CD4-positive, alpha-beta T cell (primary cell): ENCODE measurements around the gene DYNLT2B. TPM values are rescaled to one million over a fixed set of nuclear protein-coding genes. Genes with fewer than 3 reads are reported as not detected.
A peak's percentile ranks its signal among the peaks of the same experiment; 100 is the strongest.
"Not testable (repeated sequence)": the region's sequence is repeated elsewhere in the genome, so short reads cannot be mapped to it uniquely, and the experiment has no call there.

Source experiments
- ATAC-seq: fragments of 200-7000 bp; cut with Tn5 transposase; one replicate; pipeline ENCODE4 v1.10.0; 2022; ENCODE audit warnings: mild to moderate bottlenecking; ENCODE audit not compliant: poor library complexity
- CTCF ChIA-PET: fragments of 350-600 bp; sonication (Branson Sonifier 250); formaldehyde crosslinking; loops from one replicate; lab custom pipeline; 2021; ENCODE audit warnings: antibody characterized with exemption, inconsistent platforms; lab: Charles Lee
- POLR2A ChIA-PET: fragments of 350-600 bp; sonication (Branson Sonifier 250); formaldehyde crosslinking; loops from one replicate; lab custom pipeline; 2021; ENCODE audit warnings: antibody characterized with exemption, inconsistent platforms; lab: Charles Lee
- DNase-seq, 14 experiments: peaks; one replicate each; pipeline ENCODE4 v3.0.0-alpha.2; 2013 to 2020; ENCODE audit warnings: mixed read lengths in 2 of 14
- H3K27ac ChIP-seq, 2 donors: one replicate each; pipeline versions ENCODE4 v1.5.1 to v1.7.0; 2013; ENCODE audit warnings: low read length in 2 of 2, low read depth in 1 of 2, mild to moderate bottlenecking in 1 of 2
- H3K27me3 ChIP-seq, 2 experiments: 1 replicate in 1 of 2; 2 replicates in 1 of 2; pipeline versions ENCODE4 v1.6.1 to v1.7.0; 2013; ENCODE audit warnings: low read length in 2 of 2, control low read depth in 1 of 2, mild to moderate bottlenecking in 1 of 2, moderate library complexity in 1 of 2; ENCODE audit not compliant: insufficient read depth in 2 of 2, control insufficient read depth in 1 of 2
- H3K36me3 ChIP-seq: one replicate; pipeline ENCODE4 v1.6.1; 2013; ENCODE audit warnings: low read length, control low read depth; ENCODE audit not compliant: insufficient read depth
- H3K4me1 ChIP-seq: one replicate; pipeline ENCODE4 v1.6.1; 2013; ENCODE audit warnings: low read length, control low read depth; ENCODE audit not compliant: insufficient read depth
- H3K4me3 ChIP-seq: one replicate; pipeline ENCODE4 v1.5.1; 2013; ENCODE audit warnings: mild to moderate bottlenecking, low read length, moderate library complexity
- H3K9me3 ChIP-seq, 2 experiments: 1 replicate in 1 of 2; 2 replicates in 1 of 2; pipeline versions ENCODE4 v1.6.1 to v1.7.0; 2013; ENCODE audit warnings: low read length in 2 of 2, mild to moderate bottlenecking in 2 of 2, control low read depth in 1 of 2, moderate library complexity in 1 of 2; ENCODE audit not compliant: control insufficient read depth in 1 of 2, insufficient read depth in 1 of 2
- H3K27ac Mint-ChIP-seq: one replicate; pipeline ENCODE4 v1.8.0; 2020; ENCODE audit warnings: mixed read lengths
- H3K27me3 Mint-ChIP-seq: one replicate; pipeline ENCODE4 v1.8.0; 2021; ENCODE audit warnings: mixed read lengths
- H3K36me3 Mint-ChIP-seq: one replicate; pipeline ENCODE4 v1.8.0; 2021; ENCODE audit warnings: low read depth, mixed read lengths
- H3K4me1 Mint-ChIP-seq: one replicate; pipeline ENCODE4 v1.8.0; 2021; ENCODE audit warnings: low read depth, mixed read lengths
- H3K4me3 Mint-ChIP-seq: one replicate; pipeline ENCODE4 v1.8.0; 2020; ENCODE audit warnings: mild to moderate bottlenecking, mixed read lengths
- H3K9me3 Mint-ChIP-seq: one replicate; pipeline ENCODE4 v1.8.0; 2020; ENCODE audit warnings: mixed read lengths
- CTCF ChIP-seq: fragments of 200-600 bp; IDR thresholded peaks from one replicate; pipeline ENCODE4 v1.8.0; 2022; ENCODE audit warnings: antibody characterized with exemption, mild to moderate bottlenecking
- intact Hi-C, 2 experiments: fragments of 100-400 bp; cut with DNase I in 1 of 2; cut with micrococcal nuclease in 1 of 2; formaldehyde crosslinking; loops; one replicate each; pipeline versions ENCODE4 v1.15.1 to v1.9.0; 2023 to 2025; cut with DNase I, micrococcal nuclease
- total RNA-seq, 174 experiments: library from RNA in 2 of 174; stranded (reverse) in 2 of 174; gene quantifications; one replicate each; pipeline ENCODE4 v1.2.3 and lab custom pipeline; 2021 to 2026

DYNLT2B gene
- total RNA-seq, 2 experiments from 2014 or later: 4.5 to 4.6 TPM

DNA sequence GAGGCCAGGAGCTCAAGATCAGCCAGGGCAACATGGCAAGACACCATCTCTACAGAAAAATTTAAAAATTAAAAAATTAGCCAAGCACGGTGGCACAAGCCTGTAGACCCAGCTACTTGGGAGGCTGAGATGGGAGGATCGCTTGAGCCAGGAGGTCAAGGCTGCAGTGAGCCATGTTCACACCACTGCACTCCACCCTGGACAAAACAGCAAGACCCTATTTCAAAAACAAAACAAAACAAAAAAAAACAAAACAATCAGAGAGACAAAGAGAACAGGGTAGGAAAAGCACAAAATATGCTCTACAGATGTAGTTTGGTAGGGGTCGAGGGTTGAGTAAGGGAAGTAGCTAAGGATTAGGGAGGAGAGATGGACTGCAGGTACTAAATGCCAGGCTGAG lies 3.4 kb downstream of the DYNLT2B start:
- POLR2A ChIA-PET: no interaction called here

GRCh38 chr3:196314086-196314485 lies 4.0 kb downstream of the DYNLT2B start:
- H3K4me3 Mint-ChIP-seq, H3K4me3 ChIP-seq, H3K27ac ChIP-seq, H3K36me3 ChIP-seq, H3K36me3 Mint-ChIP-seq, H3K27ac Mint-ChIP-seq, ATAC-seq, POLR2A ChIA-PET, DNase-seq, H3K9me3 Mint-ChIP-seq, H3K9me3 ChIP-seq, H3K27me3 ChIP-seq, H3K27me3 Mint-ChIP-seq, intact Hi-C loops, H3K4me1 Mint-ChIP-seq, CTCF ChIA-PET: not testable (repeated sequence)
- peaks cover 17% of the 10 kb centered on the region for H3K4me1 ChIP-seq

More for the DNA sequence above, 3.4 kb downstream of the DYNLT2B start:
- Histone ChIP-seq H3K36me3 (no peaks in the 10 kb centered on the region), H3K9me3 (no peaks in the 10 kb centered on the region), H3K4me1 (peaks cover 20% of the 10 kb centered on the region), H3K27ac (no peak overlapping the region), H3K27me3 (no peaks in the 10 kb centered on the region), H3K4me3 (no peak overlapping the region)
- Mint-ChIP-seq H3K36me3 (peaks cover 6% of the 10 kb centered on the region), H3K4me3 (peak overlapping the region; percentile 32), H3K27me3 (no peaks in the 10 kb centered on the region), H3K4me1 (peaks cover 5% of the 10 kb centered on the region), H3K27ac (peak overlapping the region; percentile 34), H3K9me3 (no peaks in the 10 kb centered on the region)
- ATAC-seq: no peak
- intact Hi-C loops: no loop called here
- DNase-seq: no peak
- no peak for TF ChIP-seq CTCF
- CTCF ChIA-PET: interaction anchor here (1.0 kb wide), 1 partner anchor 61 kb away, joined by 4 read pairs; no protein-coding TSS in a partner anchor

GRCh38 chr3:196302960-196303359 lies 15.1 kb downstream of the DYNLT2B start:
- H3K36me3 Mint-ChIP-seq: not testable (repeated sequence)

GRCh38 chr3:196302551-196302950 lies 15.5 kb downstream of the DYNLT2B start:
- POLR2A ChIA-PET, H3K27me3 ChIP-seq, intact Hi-C loops, ATAC-seq, H3K4me1 Mint-ChIP-seq, H3K4me3 ChIP-seq, H3K27me3 Mint-ChIP-seq, H3K27ac Mint-ChIP-seq, CTCF ChIA-PET, H3K36me3 ChIP-seq, DNase-seq, H3K4me3 Mint-ChIP-seq, H3K27ac ChIP-seq, H3K4me1 ChIP-seq, H3K36me3 Mint-ChIP-seq, H3K9me3 ChIP-seq, H3K9me3 Mint-ChIP-seq: not testable (repeated sequence)

More at GRCh38 chr3:196302960-196303359, 15.1 kb downstream of the DYNLT2B start:
- H3K4me3 ChIP-seq, H3K9me3 ChIP-seq, H3K9me3 Mint-ChIP-seq, H3K27me3 ChIP-seq, H3K27ac Mint-ChIP-seq, CTCF ChIA-PET, H3K4me3 Mint-ChIP-seq, H3K27ac ChIP-seq, POLR2A ChIA-PET, H3K27me3 Mint-ChIP-seq, intact Hi-C loops, DNase-seq, H3K4me1 ChIP-seq, ATAC-seq, H3K4me1 Mint-ChIP-seq, H3K36me3 ChIP-seq: not testable (repeated sequence)
